ENCODE results near the gene NEK3. TPM values are rescaled to one million over a fixed set of nuclear protein-coding genes. Genes with fewer than 3 reads are reported as not detected.

The NEK3 gene
- polyA plus RNA-seq, 1 experiment = 4.8 TPM

- no peaks in the 10 kb centered on the region; the same call in 1 of the 2 replicates for H3K27me3 ChIP-seq (ENCODE audit: control insufficient read depth, insufficient read depth, low read length)
- no peak for TF ChIP-seq CTCF (IDR thresholded peaks at IDR 0.05; ENCODE audit: insufficient read depth, low read depth, low read length)
- ChIA-PET POLR2A (no interaction called here), CTCF (interaction anchor here (3.1 to 4.2 kb wide), 3 partner anchors 231 to 1000 kb away, joined by 18 to 42 read pairs (median 42); no protein-coding TSS in a partner anchor)
- DNase-seq (ENCODE audit: low read depth) = no peak
- no peaks in the 10 kb centered on the region for H3K36me3 ChIP-seq (ENCODE audit: control insufficient read depth, insufficient read depth, low read length)
- H3K4me3 ChIP-seq (ENCODE audit: low read depth, low read length) = no peak overlapping the region
These were observed 33.9 kb downstream of the NEK3 start for GRCh38 chr13:52125547-52125946.

- DNase-seq (ENCODE audit: low read depth) = no peak
- ChIA-PET CTCF (no interaction called here), POLR2A (no interaction called here)
- Histone ChIP-seq H3K36me3 (ENCODE audit: control insufficient read depth, insufficient read depth, low read length) (no peaks in the 10 kb centered on the region), H3K27me3 (ENCODE audit: control insufficient read depth, insufficient read depth, low read length) (peaks cover 2% of the 10 kb centered on the region; the same call in 1 of the 2 replicates), H3K4me3 (ENCODE audit: low read depth, low read length) (no peak overlapping the region)
- no peak for TF ChIP-seq CTCF (IDR thresholded peaks at IDR 0.05; ENCODE audit: insufficient read depth, low read depth, low read length)
These were observed 40.8 kb downstream of the NEK3 start for GRCh38 chr13:52118595-52118994.

GRCh38 chr13:52118095-52118494 lies 41.3 kb downstream of the NEK3 start:
- CTCF ChIA-PET = interaction anchor here (2.6 kb wide), 1 partner anchor 10 kb away, joined by 15 read pairs; the partner anchor contains the start of gene NEK5
- no peak for DNase-seq (ENCODE audit: low read depth)
- Histone ChIP-seq H3K36me3 (ENCODE audit: control insufficient read depth, insufficient read depth, low read length) (no peaks in the 10 kb centered on the region), H3K4me3 (ENCODE audit: low read depth, low read length) (no peak overlapping the region), H3K27me3 (ENCODE audit: control insufficient read depth, insufficient read depth, low read length) (peaks cover 2% of the 10 kb centered on the region; the same call in 1 of the 2 replicates)
- TF ChIP-seq CTCF (IDR thresholded peaks at IDR 0.05; ENCODE audit: insufficient read depth, low read depth, low read length) = no peak
- POLR2A ChIA-PET = no interaction called here

- TF ChIP-seq CTCF (IDR thresholded peaks at IDR 0.05; ENCODE audit: insufficient read depth, low read depth, low read length) = no peak
- ChIA-PET CTCF (interaction anchor here (1.3 to 1.8 kb wide), 1 partner anchor 15 kb away, joined by 4 to 8 read pairs; no protein-coding TSS in a partner anchor), POLR2A (no interaction called here)
- Histone ChIP-seq H3K27me3 (ENCODE audit: control insufficient read depth, insufficient read depth, low read length) (no peaks in the 10 kb centered on the region; the same call in 1 of the 2 replicates), H3K36me3 (ENCODE audit: control insufficient read depth, insufficient read depth, low read length) (no peaks in the 10 kb centered on the region), H3K4me3 (ENCODE audit: low read depth, low read length) (no peak overlapping the region)
- DNase-seq (ENCODE audit: low read depth) = no peak
These were observed 46.8 kb downstream of the NEK3 start for GRCh38 chr13:52112591-52112990.

DNA sequence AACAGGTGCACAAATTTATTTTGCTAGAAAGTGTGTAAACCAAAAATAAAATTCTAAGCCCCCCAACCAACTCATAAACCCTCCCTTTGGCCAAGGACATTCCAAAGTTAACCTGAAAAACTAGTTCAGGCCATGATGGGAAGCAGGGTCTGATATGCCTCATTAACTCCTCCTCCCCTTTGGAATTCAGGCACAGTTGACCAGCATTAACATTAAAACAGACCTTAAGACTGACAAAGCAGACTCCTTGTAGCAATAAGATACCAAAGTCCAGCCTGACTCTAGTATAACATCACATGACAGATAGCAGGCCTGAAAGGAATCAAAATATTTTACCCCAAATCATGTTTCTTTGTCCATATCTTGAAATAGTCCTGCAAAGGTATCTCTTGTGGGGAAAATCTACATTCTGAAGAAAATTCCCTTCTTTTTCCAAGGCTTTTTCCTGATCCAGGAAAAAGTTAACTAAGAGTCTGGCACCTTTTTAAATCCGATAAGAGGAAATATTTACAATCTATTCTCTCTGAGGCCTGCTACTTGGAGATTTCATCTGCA lies 50.2 kb downstream of the NEK3 start:
- no peak overlapping the region for H3K4me3 ChIP-seq (ENCODE audit: low read depth, low read length)
- CTCF ChIA-PET = interaction anchor here (0.9 kb wide), 1 partner anchor 19 kb away, joined by 3 read pairs; no protein-coding TSS in a partner anchor
- no peaks in the 10 kb centered on the region for H3K36me3 ChIP-seq (ENCODE audit: control insufficient read depth, insufficient read depth, low read length)
- H3K27me3 ChIP-seq (ENCODE audit: control insufficient read depth, insufficient read depth, low read length) = no peaks in the 10 kb centered on the region; the same call in 1 of the 2 replicates
- DNase-seq (ENCODE audit: low read depth) = no peak
- POLR2A ChIA-PET = no interaction called here
- TF ChIP-seq CTCF (IDR thresholded peaks at IDR 0.05; ENCODE audit: insufficient read depth, low read depth, low read length) = no peak

Measured in BJ (cell line).